BE2C (cell line): ENCODE measurements around the gene RIC1.

Experiments
- DNase-seq: peaks from one replicate; pipeline ENCODE4 v3.0.0-alpha.2; 2020
- H3K27me3 ChIP-seq: fragments of 250-450 bp; sonication (Bioruptor Pico); 2 replicates; pipeline ENCODE4 v1.5.1; 2020; ENCODE audit warnings: mild to moderate bottlenecking
- H3K36me3 ChIP-seq: fragments of 250-450 bp; sonication (Bioruptor Pico); 2 replicates; pipeline ENCODE4 v1.5.1; 2020; ENCODE audit warnings: mild to moderate bottlenecking
- H3K4me1 ChIP-seq: fragments of 250-450 bp; sonication (Bioruptor Pico); 2 replicates; pipeline ENCODE4 v1.5.1; 2020
- H3K4me3 ChIP-seq: 2 replicates; pipeline ENCODE4 v1.5.1; 2011; ENCODE audit warnings: low read depth, low read length
- H3K9me3 ChIP-seq: fragments of 250-450 bp; sonication (Bioruptor Pico); 2 replicates; pipeline ENCODE4 v1.5.1; 2020
- TF ChIP-seq, protein P1 (sequence below): IDR thresholded peaks from 2 replicates; pipeline ENCODE4 v1.5.1; 2012; ENCODE audit warnings: mild to moderate bottlenecking, low read depth, low read length

The RIC1 gene

DNA sequence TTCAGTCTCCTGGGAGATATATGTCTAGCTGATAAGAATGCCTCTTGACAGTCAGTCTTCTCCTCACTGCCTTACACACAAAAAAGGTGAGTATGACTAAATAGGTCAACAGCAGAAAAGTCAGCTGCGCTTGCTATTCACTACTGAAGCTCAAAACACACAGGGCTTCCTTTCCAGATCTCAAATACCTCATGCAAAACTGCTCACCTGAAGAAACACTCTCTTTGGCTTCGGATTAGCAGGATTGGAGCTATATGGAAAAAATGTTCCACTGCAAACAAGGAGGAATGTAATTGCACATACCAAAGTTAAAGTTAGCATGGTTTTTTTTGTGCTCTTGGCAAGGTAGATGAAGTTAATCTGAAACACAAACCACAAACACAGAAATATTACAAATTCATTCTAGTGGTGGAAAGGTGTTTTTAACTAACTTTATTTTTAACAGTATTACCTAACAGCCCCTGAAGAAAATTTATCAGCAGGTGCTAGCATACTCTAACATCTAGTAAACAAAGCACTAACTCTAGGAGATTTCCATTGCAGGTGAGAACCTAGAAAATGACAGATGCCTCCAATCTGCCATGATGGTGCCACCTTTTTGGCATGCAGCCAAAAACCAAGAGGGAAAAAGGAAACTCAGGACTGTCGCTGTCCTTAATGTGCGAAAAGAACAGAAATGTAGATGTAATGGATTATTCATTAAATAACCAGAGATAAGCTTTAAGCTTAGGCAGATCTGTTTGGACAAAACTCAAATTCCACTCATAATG lies 172.2 kb downstream of the RIC1 start:
- Histone ChIP-seq H3K9me3 (no peaks in the 10 kb centered on the region), H3K36me3 (no peaks in the 10 kb centered on the region), H3K4me1 (0 out of 2 replicates have a peak, but pooled peaks cover 3% of the 10 kb centered on the region), H3K27me3 (no peaks in the 10 kb centered on the region), H3K4me3 (no peak overlapping the region)
- TF ChIP-seq, protein P1, sequence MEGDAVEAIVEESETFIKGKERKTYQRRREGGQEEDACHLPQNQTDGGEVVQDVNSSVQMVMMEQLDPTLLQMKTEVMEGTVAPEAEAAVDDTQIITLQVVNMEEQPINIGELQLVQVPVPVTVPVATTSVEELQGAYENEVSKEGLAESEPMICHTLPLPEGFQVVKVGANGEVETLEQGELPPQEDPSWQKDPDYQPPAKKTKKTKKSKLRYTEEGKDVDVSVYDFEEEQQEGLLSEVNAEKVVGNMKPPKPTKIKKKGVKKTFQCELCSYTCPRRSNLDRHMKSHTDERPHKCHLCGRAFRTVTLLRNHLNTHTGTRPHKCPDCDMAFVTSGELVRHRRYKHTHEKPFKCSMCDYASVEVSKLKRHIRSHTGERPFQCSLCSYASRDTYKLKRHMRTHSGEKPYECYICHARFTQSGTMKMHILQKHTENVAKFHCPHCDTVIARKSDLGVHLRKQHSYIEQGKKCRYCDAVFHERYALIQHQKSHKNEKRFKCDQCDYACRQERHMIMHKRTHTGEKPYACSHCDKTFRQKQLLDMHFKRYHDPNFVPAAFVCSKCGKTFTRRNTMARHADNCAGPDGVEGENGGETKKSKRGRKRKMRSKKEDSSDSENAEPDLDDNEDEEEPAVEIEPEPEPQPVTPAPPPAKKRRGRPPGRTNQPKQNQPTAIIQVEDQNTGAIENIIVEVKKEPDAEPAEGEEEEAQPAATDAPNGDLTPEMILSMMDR: no peak
- DNase-seq: no peak

DNA sequence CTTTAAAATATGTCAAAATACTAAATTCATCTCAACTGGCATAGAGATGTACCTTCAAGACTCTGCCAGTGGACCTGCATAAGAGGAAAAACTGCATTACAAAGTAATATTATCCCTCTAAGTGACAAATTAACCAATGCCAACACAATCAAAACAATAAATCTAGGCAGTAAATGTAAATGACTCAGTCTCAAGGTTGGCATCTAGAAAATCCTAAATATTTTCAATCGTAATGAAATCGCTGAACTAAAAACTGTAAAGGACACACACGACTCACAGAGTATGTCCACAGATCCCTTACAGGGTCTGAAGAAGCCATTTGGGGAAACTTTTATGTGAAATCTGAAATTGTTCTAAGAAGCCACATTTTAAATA lies 172.8 kb downstream of the RIC1 start:
- Histone ChIP-seq H3K4me1 (0 out of 2 replicates have a peak, but pooled peaks cover 3% of the 10 kb centered on the region), H3K27me3 (no peaks in the 10 kb centered on the region), H3K36me3 (no peaks in the 10 kb centered on the region), H3K4me3 (no peak overlapping the region), H3K9me3 (no peaks in the 10 kb centered on the region)
- TF ChIP-seq, protein P1: no peak
- no peak for DNase-seq

DNA sequence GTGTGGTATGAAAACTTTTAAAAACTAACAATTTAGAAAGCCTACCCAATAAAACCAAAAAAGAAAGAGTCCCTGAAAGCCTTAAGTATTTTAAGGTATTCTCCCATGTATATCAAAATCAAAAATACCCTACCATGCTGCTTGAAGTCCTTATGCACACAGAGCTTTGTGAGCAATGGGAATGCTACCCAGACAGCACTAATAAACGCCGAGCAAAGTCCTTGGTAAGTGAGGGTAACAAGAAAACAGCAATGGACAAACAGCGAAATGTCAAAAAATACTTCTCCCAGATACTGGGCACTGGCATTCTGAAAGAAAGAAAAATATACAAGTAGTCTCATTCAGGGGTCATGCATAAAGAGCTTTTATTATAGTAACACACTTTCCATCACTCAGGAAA lies 176.6 kb downstream of the RIC1 start:
- no peaks in the 10 kb centered on the region for H3K27me3 ChIP-seq
- H3K4me1 ChIP-seq: 0 out of 2 replicates have a peak, but pooled peaks cover 3% of the 10 kb centered on the region
- H3K36me3 ChIP-seq: no peaks in the 10 kb centered on the region
- TF ChIP-seq, protein P1: no peak
- no peak overlapping the region for H3K4me3 ChIP-seq
- H3K9me3 ChIP-seq: no peaks in the 10 kb centered on the region
- no peak for DNase-seq

DNA sequence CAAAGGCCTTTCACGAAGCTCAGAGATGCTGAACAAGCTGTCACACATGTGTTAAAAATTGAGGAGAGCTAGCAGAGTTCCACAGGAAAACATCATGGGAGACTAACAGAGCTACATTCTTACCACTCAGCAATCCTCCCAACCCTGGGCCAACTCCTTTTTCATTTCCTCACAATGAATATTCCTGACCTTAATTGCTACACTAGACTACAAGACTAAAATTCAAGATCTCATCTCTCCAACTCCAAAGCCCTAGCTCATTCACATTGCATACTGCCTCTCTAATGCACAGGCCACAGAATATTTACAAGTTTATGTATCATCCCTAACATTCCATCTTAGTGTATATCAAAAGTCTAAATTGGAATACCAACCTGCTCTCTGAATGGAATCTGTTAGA lies 182.8 kb downstream of the RIC1 start:
- Histone ChIP-seq H3K27me3 (no peaks in the 10 kb centered on the region), H3K36me3 (no peaks in the 10 kb centered on the region), H3K9me3 (no peaks in the 10 kb centered on the region), H3K4me3 (no peak overlapping the region), H3K4me1 (no peaks in the 10 kb centered on the region)
- no peak for DNase-seq
- TF ChIP-seq, protein P1: no peak

DNA sequence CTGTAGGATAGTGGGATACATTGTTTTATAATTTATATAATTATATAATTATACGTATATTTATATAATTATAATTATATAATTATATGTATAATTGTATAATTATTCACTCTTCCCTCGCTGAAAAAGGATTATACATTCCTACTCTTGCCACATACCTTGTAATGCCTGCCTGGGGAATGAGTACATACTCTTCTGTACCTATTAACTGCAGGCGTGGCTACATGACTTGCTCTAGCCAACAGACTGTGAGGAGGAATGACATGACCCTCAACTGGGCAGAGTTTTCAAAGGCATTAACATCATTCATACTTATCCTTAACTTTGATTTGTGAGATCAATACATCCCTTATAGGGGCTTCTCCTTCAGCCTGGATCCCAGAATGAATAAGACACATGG lies 184.9 kb downstream of the RIC1 start:
- Histone ChIP-seq H3K36me3 (no peaks in the 10 kb centered on the region), H3K9me3 (no peaks in the 10 kb centered on the region), H3K4me3 (no peak overlapping the region), H3K27me3 (no peaks in the 10 kb centered on the region), H3K4me1 (no peaks in the 10 kb centered on the region)
- no peak for DNase-seq
- TF ChIP-seq, protein P1: no peak

DNA sequence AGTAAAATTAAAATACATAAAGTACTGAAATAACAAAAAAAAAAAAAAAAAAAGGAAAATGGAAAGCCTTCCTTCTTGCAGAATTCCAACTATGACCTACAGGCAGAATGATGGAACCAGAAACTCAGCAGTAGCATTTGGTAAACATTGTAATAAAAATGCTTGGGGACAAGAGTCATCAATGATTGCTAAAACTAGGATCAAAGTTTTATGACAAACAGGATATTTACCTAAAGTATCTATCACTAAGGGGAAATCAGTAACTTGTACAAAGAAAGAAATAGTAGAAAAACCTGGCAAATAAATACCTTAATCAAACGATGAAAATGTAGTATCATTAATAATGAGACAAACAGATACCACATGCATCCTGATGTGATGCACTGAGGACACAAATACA lies 186.6 kb downstream of the RIC1 start:
- Histone ChIP-seq H3K4me3 (no peak overlapping the region), H3K27me3 (no peaks in the 10 kb centered on the region), H3K36me3 (no peaks in the 10 kb centered on the region), H3K9me3 (no peaks in the 10 kb centered on the region), H3K4me1 (no peaks in the 10 kb centered on the region)
- TF ChIP-seq, protein P1: no peak
- no peak for DNase-seq
